Hepatocyte (in vitro differentiated cells): ENCODE data around the gene RGS3.

Experiments used
- CTCF ChIP-seq: fragments of 200-600 bp; sonication (generic); IDR thresholded peaks from 2 replicates; pipeline ENCODE4 v1.5.1; 2016; ENCODE audit warnings: antibody characterized with exemption, mild to moderate bottlenecking; ENCODE audit not compliant: poor library complexity
- EZH2 ChIP-seq: fragments of 200-600 bp; sonication (generic); IDR thresholded peaks from 2 replicates; pipeline ENCODE4 v1.6.1; 2016; ENCODE audit warnings: antibody characterized with exemption, mild to moderate bottlenecking, borderline replicate concordance

DNA sequence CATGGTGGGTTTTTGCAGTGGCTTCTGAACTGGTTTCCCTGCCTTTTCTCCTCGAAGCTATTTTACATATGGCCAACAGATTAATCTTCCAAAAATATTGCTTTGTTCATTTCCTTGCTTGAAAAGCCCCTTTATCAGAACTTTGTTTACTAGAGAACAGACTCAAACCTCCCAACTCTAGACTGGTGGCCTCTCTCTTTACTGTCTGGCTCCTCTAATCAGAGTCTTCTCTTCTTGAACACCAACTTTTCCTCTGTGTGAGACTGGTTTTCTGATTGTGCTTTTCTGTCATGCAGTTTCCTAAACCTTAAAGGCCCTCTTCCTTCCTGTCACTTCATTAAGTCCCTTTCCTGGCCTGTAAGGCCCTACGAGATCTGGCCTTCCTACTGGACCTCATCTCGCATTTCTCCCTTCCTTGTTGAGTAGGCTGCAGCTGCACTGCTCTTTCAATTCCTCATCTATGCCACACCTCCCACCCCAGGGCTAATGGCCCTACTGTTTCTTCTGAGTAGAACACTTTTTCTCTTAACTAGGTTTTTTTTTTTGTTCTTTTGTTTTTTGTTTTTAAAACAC lies 47.3 kb upstream of the RGS3 start:
- TF ChIP-seq EZH2: no peak
- TF ChIP-seq CTCF: no peak
